Esophagus squamous epithelium (tissue), 5 donors: ENCODE data around the gene FNDC1. TPM values are rescaled to one million over a fixed set of nuclear protein-coding genes. Genes with fewer than 3 reads are reported as not detected.

Source experiments
- DNase-seq: peaks from one replicate; lab custom pipeline; 2025; lab: John Stamatoyannopoulos, UW
- H3K27ac ChIP-seq, 4 donors: fragments of 200-600 bp; sonication (generic); one replicate each; pipeline ENCODE4 v1.5.1; 2016 to 2019; ENCODE audit warnings: mild to moderate bottlenecking in 1 of 4
- H3K27me3 ChIP-seq, 4 donors: fragments of 200-600 bp; sonication (generic); 1 replicate in 3 of 4; 2 replicates in 1 of 4; pipeline versions ENCODE4 v1.5.1 to v1.6.0; 2017 to 2021; ENCODE audit warnings: antibody characterized with exemption in 1 of 4
- H3K36me3 ChIP-seq, 3 donors: fragments of 200-600 bp; sonication (generic); one replicate each; pipeline ENCODE4 v1.5.1; 2016 to 2019
- H3K4me1 ChIP-seq, 3 donors: fragments of 200-600 bp; sonication (generic); one replicate each; pipeline ENCODE4 v1.5.1; 2017 to 2019
- H3K4me3 ChIP-seq, 4 donors: fragments of 200-600 bp; sonication (generic); 1 replicate in 3 of 4; 2 replicates in 1 of 4; pipeline ENCODE4 v1.5.1; 2016 to 2019; ENCODE audit warnings: mild to moderate bottlenecking in 2 of 4, moderate library complexity in 1 of 4
- H3K9me3 ChIP-seq, 3 donors: fragments of 200-600 bp; sonication (generic); one replicate each; pipeline ENCODE4 v1.5.1; 2016 to 2019
- CTCF ChIP-seq, 6 experiments: fragments of 450-650 bp in 4 of 6; fragments of 200-600 bp in 2 of 6; sonication (generic) in 2 of 6; IDR thresholded peaks; one replicate each; pipeline ENCODE4 v1.5.1; 2016 to 2019; ENCODE audit warnings: antibody characterized with exemption in 6 of 6, mild to moderate bottlenecking in 4 of 6, moderate library complexity in 4 of 6
- POLR2A ChIP-seq, 4 donors: fragments of 450-650 bp; IDR thresholded peaks; one replicate each; pipeline ENCODE4 v1.6.1; 2017; ENCODE audit warnings: antibody characterized with exemption in 4 of 4, mild to moderate bottlenecking in 4 of 4, moderate library complexity in 3 of 4
- WGBS, 2 donors: methylation state at CpG; one replicate each; pipeline ENCODE4 v1.1.5; 2018; 5-methylcytosine and 5-hydroxymethylcytosine counted together
- intact Hi-C: fragments of 100-400 bp; cut with DNase I; formaldehyde crosslinking; loops from one replicate; pipeline ENCODE4 v1.15.0; 2022
- total RNA-seq, 4 donors: library from RNA; depleted of rRNA; stranded (reverse); fragments of >200 nt; gene quantifications; one replicate each; pipeline ENCODE4 v1.1.0, GENCODE V29; 2016
- donor health status: DM: yes; HTN: yes; CAD: no.

The FNDC1 gene
- total RNA-seq, 4 donors from 2014 or later = 0.04 to 0.38 (median 0.06) TPM; not detected in 1

GRCh38 chr6:159260208-159260607 is 91.0 kb downstream of the FNDC1 start:
- TF ChIP-seq CTCF (IDR thresholded peaks at IDR 0.05) (no peak), POLR2A (IDR thresholded peaks at IDR 0.05) (no peak)
- H3K9me3 ChIP-seq = no peaks in the 10 kb centered on the region
- WGBS, 2 donors = 76 to 81% methylated on average over 4 of the region's 4 CpGs

GRCh38 chr6:159261995-159262394 is 92.8 kb downstream of the FNDC1 start:
- intact Hi-C loops = no loop called here
- Histone ChIP-seq H3K27me3 (no peaks in the 10 kb centered on the region), H3K4me3 (no peak overlapping the region), H3K27ac (no peak overlapping the region), H3K4me1 (no peaks in the 10 kb centered on the region), H3K36me3 (no peaks in the 10 kb centered on the region), H3K9me3 (no peaks in the 10 kb centered on the region)
- TF ChIP-seq CTCF (IDR thresholded peaks at IDR 0.05) (no peak), POLR2A (IDR thresholded peaks at IDR 0.05) (no peak)
- no peak for DNase-seq

More at GRCh38 chr6:159260208-159260607, 91.0 kb downstream of the FNDC1 start:
- Histone ChIP-seq H3K36me3 (no peaks in the 10 kb centered on the region), H3K27me3 (no peaks in the 10 kb centered on the region), H3K4me1 (no peaks in the 10 kb centered on the region), H3K4me3 (no peak overlapping the region), H3K27ac (no peak overlapping the region)
- intact Hi-C loops = no loop called here
- DNase-seq = no peak

GRCh38 chr6:159262586-159262985 is 93.4 kb downstream of the FNDC1 start:
- Histone ChIP-seq H3K27ac (no peak overlapping the region), H3K4me1 (no peaks in the 10 kb centered on the region), H3K4me3 (no peak overlapping the region), H3K36me3 (no peaks in the 10 kb centered on the region), H3K9me3 (no peaks in the 10 kb centered on the region), H3K27me3 (no peaks in the 10 kb centered on the region)
- intact Hi-C loops = no loop called here
- no peak for DNase-seq
- no peak for TF ChIP-seq POLR2A (IDR thresholded peaks at IDR 0.05)
- no peak for TF ChIP-seq CTCF (IDR thresholded peaks at IDR 0.05)
- WGBS, 2 donors = 68 to 78% methylated on average over 1 to 2 of the region's 2 CpGs

- H3K4me1 ChIP-seq = no peaks in the 10 kb centered on the region
- no peaks in the 10 kb centered on the region for H3K27me3 ChIP-seq
- WGBS, 2 donors = 53 to 62% methylated on average over 4 of the region's 4 CpGs
- no peak for DNase-seq
- no peak overlapping the region for H3K4me3 ChIP-seq
- H3K9me3 ChIP-seq = no peaks in the 10 kb centered on the region
- intact Hi-C loops = no loop called here
- H3K36me3 ChIP-seq = no peaks in the 10 kb centered on the region
- no peak overlapping the region for H3K27ac ChIP-seq
- TF ChIP-seq POLR2A (IDR thresholded peaks at IDR 0.05) = no peak
- TF ChIP-seq CTCF (IDR thresholded peaks at IDR 0.05) = no peak
Measured at GRCh38 chr6:159267165-159267564, 98.0 kb downstream of the FNDC1 start.

- DNase-seq = no peak
- TF ChIP-seq CTCF (IDR thresholded peaks at IDR 0.05) (no peak), POLR2A (IDR thresholded peaks at IDR 0.05) (no peak)
- Histone ChIP-seq H3K9me3 (no peaks in the 10 kb centered on the region), H3K4me3 (no peak overlapping the region), H3K36me3 (no peaks in the 10 kb centered on the region), H3K27me3 (no peaks in the 10 kb centered on the region), H3K27ac (no peak overlapping the region), H3K4me1 (no peaks in the 10 kb centered on the region)
- intact Hi-C loops = no loop called here
- WGBS, 2 donors = 77 to 87% methylated on average over 1 of the region's 1 CpG
Measured at GRCh38 chr6:159268511-159268910, 99.3 kb downstream of the FNDC1 start.
